Metanephros (tissue), 2 donors: ENCODE measurements around the gene MANSC4. TPM values are rescaled to one million over a fixed set of nuclear protein-coding genes. Genes with fewer than 3 reads are reported as not detected.

Experiments
- small RNA-seq: library from RNA; depleted of rRNA; stranded (forward); fragments of <200 nt; gene quantifications from one replicate; pipeline ENCODE3, GENCODE V24; 2014; ENCODE audit warnings: low replicate concordance
- total RNA-seq: library from RNA; depleted of rRNA; stranded (reverse); fragments of >200 nt; gene quantifications from one replicate; pipeline ENCODE4 v1.2.3, GENCODE V29; 2014

Gene MANSC4
- total RNA-seq, result 0.29 TPM

GRCh38 chr12:27779920-27780611 is at the start of gene MANSC4, which contains the start of gene KLHL42:
MANSC4 (minus strand) TSS chr12:27780236; CDS start chr12:27771276, 8,960 bp downstream.
KLHL42 (plus strand) TSS chr12:27780233; CDS start chr12:27780331, 98 bp downstream.

Small RNA genes lying within 50 kb of the gene (small RNA-seq; reads per million reads assigned to genes)
- gene RF00019, result not detected
- not detected for gene RF02271

Other genes with a start within 250 kb of the MANSC4 start
- gene REP15, start 83.8 kb downstream of the MANSC4 start, total RNA-seq, result 1.6 TPM
- 41.7 TPM for gene MRPS35, start 69.4 kb downstream of the MANSC4 start, total RNA-seq
- 43.3 TPM for gene KLHL42, start within 50 bp of the MANSC4 start, total RNA-seq
- 0.99 TPM for gene PTHLH, start 192.5 kb upstream of the MANSC4 start, total RNA-seq